Epithelial cell of esophagus (primary cell): Measurements from ENCODE around the gene HAVCR2.

Experiments
- DNase-seq: peaks from one replicate; pipeline ENCODE4 v3.0.0; 2010; ENCODE audit warnings: low read depth
- H3K4me3 ChIP-seq: 2 replicates; pipeline ENCODE4 v1.5.1; 2011; ENCODE audit warnings: mild to moderate bottlenecking, low read length, control low read depth
- TF ChIP-seq, protein P1 (sequence below): IDR thresholded peaks from 2 replicates; pipeline ENCODE4 v1.5.1; 2011; ENCODE audit warnings: low read depth, mild to moderate bottlenecking, low read length, control low read depth, inconsistent platforms; ENCODE audit not compliant: insufficient read depth; ENCODE audit errors: missing control alignments

The HAVCR2 gene

DNA sequence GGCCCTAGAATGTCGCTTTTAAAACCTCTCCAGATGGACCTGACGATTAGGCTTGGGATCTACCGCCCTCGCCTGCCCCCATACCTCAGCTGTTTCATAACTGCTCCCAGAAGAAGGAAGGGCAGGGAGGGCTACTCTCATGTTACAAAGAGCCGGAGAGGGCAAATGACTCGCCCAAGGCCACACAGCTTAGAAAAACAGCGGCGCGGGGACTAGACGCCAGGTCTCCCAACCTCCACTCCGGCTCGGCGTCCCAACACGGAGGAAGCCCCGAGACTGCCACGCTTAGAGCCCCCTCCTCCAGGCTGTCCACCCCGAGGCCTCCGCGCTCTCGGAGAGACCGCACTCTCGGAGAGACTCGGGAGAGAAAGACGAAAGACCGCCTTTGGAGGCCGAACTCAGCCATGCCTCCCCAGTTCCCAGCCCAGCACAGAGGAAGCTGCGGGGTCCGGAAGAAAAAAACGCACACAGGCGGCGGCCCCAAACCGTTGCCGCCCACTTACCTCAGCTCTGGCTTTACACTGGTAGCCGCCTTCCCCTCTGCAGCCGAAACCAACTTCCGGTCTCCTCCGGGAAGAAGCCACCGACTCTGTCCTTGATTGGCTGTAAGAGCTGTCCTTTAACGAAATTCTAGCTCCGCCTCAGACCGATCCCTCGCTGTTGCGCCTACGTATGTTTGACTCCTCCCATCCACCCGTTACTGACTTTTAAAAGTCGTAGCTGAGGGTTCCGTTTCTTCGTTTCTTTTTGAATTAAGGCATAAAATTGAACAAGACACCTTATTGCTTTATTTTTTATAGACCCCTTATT, 33.7 kb upstream of the HAVCR2 start, which contains the start of gene MED7:
TSS of gene MED7 (minus strand) at position 549 of the 810 bp plus-strand sequence. CDS start 3,434 bp downstream, outside the sequence.
- TF ChIP-seq, protein P1, sequence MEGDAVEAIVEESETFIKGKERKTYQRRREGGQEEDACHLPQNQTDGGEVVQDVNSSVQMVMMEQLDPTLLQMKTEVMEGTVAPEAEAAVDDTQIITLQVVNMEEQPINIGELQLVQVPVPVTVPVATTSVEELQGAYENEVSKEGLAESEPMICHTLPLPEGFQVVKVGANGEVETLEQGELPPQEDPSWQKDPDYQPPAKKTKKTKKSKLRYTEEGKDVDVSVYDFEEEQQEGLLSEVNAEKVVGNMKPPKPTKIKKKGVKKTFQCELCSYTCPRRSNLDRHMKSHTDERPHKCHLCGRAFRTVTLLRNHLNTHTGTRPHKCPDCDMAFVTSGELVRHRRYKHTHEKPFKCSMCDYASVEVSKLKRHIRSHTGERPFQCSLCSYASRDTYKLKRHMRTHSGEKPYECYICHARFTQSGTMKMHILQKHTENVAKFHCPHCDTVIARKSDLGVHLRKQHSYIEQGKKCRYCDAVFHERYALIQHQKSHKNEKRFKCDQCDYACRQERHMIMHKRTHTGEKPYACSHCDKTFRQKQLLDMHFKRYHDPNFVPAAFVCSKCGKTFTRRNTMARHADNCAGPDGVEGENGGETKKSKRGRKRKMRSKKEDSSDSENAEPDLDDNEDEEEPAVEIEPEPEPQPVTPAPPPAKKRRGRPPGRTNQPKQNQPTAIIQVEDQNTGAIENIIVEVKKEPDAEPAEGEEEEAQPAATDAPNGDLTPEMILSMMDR: no peak
- peak within 1 kb of the TSS; percentile 85 for H3K4me3 ChIP-seq
- DNase-seq: peak; percentile 99

DNA sequence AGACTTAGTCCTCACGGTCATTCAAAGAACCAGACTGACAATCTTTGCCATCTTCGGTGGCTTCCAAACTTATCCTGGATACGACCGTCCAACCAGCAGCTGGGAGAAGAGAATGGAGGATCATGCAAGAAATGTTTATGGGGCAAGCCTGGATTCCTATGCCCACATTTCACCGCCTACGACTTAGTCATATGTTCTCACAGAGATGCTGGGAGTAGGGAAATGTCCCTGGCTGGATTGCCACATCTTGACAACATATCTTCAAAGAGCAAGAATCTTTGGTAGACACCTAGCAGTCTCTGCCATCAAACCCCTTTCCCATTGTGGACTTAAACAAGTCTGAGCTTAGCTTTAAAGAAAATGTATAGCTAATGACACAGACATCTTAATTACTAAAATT, 28.8 kb upstream of the HAVCR2 start:
- peak; percentile 28 for DNase-seq
- TF ChIP-seq, protein P1: no peak
- no peak overlapping the region for H3K4me3 ChIP-seq

DNA sequence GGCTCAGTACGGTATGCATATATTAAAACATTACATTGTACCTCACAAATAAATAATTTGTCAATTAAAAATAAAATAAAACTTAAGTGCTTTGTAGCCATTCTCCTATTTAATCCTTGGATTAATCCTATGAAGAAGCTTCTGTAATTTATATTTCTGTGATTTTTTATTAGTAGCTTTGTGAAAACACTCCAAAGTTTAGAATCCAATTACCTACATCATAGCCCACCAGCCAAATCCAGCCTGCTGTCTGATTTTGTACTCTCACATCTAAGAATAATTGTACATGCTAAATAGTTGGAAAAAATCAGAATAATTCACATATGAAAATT, 23.4 kb upstream of the HAVCR2 start:
- no peak overlapping the region for H3K4me3 ChIP-seq
- DNase-seq: no peak

DNA sequence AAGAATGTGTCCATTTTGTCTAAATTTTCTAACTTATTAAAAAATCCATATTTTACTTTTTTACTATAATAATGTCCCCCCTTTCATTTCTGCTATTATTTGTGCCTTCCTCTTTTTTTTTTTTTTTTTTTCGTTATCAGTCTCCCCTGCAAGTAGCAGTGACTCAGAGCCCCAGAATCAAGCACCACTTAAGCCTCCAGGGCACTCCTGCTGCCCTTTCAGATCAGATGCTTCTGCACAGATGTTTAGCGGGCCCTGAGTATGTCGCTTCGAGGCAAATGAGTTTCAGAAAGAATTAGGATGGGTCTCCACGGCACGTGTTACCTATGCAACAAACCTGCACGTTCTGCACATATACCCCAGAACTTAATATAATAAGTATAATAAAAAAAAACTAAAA, 22.1 kb upstream of the HAVCR2 start:
- TF ChIP-seq, protein P1: no peak
- peak; percentile 20 for DNase-seq
- no peak overlapping the region for H3K4me3 ChIP-seq

More for the DNA sequence above, 23.4 kb upstream of the HAVCR2 start:
- TF ChIP-seq, protein P1: no peak

DNA sequence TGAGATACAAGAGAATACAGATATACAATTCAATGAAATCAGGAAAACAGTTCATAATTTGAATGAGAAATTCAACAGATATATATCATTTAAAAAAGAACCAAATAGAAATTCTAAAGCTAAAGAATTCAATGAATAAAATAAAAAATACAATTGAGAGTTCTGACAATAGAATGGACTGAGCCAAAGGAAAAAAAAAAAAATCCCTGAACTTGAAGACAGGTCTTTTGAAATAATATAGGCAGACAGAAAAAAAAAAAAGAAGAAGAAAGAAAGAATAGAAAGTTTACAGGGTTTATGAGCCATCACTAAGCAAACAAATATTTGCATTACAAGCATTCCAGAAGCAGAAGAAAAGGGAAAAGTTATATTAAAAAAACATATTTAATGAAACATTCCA, 12.9 kb upstream of the HAVCR2 start:
- no peak for DNase-seq
- H3K4me3 ChIP-seq: no peak overlapping the region
- TF ChIP-seq, protein P1: no peak

DNA sequence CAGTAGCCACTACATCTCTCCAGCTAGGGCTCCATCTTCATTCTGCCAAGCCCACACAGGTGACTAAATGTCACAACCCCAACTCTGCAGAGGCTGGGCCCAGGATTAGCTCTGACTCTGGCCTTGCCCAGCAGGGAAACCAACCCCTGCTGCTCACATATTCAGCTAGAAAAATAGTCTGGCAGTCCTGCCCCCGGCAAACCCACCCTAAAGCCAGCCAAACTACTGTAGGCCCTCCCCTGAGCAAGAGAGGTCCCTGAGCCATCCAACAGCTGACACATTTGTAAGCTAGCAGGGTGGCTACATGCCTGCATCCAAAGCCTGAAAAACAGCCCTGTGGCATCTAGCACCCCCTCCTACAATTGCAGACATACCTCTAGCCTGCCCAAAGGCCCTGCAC, 11.3 kb upstream of the HAVCR2 start:
- DNase-seq: no peak
- TF ChIP-seq, protein P1: no peak
- no peak overlapping the region for H3K4me3 ChIP-seq

DNA sequence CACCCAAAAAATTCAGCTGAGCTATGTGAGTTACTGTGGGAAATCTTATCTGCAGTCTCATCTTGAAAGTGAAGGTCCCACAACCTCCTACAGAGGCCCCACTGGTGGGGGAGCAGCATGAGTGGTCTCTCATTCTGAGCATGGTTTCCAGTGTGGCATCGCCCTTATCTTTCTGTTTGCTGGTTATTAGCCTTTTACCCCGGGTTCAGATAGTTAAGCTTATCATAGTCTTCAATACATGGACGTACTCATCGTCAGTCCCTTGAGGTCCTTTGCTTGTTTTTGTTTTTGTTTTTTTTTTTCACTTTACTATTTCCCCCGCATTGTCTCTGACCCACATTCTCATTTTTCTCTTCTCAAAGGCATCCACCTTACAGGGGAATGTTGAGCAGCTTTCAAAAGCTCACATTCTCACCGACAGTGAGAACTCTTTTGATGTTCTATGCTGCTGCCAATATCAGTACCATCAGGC, 7.7 kb upstream of the HAVCR2 start:
- TF ChIP-seq, protein P1: no peak
- no peak for DNase-seq
- no peak overlapping the region for H3K4me3 ChIP-seq
